Glomerular visceral epithelial cell (primary cell): ENCODE measurements around the gene DUOXA1.
"Not testable (repeated sequence)": the region's sequence is repeated elsewhere in the genome, so short reads cannot be mapped to it uniquely, and the experiment has no call there.

Experiments used
- DNase-seq: peaks from one replicate; pipeline ENCODE4 v3.0.0-alpha.2; 2016; ENCODE audit errors: extremely low spot score

Gene DUOXA1

DNA sequence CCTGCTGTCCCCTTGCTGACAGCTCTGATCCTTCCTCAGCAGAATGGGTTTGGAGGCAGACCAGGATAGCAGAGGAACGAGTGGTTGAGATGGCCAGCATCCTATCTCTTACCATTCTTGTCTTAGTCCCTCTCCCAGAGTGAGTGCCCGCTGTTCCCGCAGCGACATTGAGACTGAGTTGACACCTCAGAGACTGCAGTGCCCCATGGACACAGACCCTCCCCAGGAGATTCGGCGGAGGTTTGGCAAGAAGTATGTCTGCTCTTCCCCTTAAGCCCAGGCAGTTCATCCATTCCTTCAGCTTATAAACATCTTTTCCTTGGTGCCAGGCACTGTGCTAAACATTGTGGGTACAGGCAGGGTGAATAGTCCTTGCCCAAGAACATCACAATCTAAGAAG, 21.3 kb upstream of the DUOXA1 start:
- no peak for DNase-seq

DNA sequence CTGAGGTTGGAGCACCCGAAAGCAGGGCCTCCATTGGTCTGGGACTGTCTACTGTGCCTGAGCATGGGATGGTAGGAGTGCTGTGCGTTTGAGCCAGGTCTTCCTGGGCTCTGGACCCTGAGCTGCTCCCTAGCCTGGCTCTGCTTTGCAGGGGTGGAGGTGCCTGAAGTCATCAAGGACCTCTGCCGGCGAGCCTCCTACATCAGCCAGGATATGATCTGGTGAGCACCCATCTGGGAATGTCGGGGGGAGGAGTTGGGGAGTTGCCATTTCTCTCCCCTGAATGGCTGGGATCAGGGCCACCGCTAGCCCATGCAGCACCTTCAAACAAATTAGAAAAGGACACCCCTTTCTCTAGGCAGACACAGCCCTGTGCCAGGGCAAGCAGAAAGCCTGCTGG, 20.8 kb upstream of the DUOXA1 start:
- no peak for DNase-seq

DNA sequence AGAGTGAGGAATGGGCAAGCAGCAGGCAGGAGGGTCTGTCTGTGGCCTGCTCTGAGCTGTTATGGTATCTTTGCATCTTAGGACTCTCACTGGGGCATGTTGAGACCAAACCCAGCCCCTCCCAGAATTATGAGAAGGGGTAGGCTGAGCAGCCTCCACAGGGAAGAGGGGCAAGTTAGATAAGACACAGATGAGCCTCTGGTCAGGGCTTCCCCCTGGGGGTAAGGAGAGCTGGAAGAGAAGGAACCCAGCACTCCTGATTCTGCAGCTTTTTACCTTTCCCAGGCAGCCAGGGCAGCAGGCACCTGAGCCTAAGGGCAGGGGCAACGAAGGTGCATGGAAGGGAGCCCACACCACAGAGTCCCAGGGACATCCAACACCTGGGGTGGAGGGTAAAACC, 19.4 kb upstream of the DUOXA1 start:
- no peak for DNase-seq

DNA sequence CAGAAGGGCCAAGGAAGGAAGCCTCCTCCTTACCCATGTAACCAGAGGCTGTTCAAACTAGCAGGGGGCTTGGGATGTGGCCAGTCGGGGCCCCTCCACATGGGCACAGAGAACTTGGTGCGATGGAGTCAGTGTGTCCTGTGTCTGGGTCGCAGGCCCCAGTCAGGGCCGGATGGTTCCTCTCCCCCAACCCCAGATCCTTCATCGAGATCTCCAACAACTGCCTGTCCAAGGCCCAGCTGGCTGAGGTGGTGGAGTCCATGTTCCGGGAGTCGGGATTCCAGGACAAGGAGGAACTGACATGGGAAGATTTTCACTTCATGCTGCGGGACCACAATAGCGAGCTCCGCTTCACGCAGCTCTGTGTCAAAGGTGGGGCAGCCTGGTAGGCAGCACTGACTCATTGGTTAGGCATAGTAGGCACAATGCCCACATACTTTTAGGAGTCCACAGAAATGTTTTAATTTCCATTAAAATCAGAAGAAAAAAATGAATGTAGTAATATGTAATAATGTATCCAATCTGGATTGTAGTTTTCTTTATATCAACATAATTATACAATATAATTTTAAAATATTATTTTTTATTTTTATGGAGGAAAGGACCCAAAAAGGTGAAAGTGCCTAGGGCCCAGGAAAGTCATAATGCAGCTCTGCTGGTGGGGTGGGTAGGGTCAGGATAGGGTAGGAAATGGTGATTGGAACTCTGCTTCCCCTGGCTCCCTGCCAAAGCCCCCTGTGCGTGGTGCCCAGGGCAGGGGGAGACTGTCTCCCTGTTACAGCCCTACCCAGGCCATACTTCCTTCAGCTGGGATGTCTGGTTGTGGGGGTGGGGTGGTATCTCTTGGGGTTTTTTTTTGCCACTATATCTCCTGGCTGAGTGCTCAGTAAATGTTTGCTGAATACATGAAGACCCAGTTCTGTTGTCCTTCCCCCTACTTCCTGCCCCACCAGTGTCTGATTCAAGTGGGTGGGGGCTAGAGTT, 18.7 kb upstream of the DUOXA1 start:
- DNase-seq, result no peak

DNA sequence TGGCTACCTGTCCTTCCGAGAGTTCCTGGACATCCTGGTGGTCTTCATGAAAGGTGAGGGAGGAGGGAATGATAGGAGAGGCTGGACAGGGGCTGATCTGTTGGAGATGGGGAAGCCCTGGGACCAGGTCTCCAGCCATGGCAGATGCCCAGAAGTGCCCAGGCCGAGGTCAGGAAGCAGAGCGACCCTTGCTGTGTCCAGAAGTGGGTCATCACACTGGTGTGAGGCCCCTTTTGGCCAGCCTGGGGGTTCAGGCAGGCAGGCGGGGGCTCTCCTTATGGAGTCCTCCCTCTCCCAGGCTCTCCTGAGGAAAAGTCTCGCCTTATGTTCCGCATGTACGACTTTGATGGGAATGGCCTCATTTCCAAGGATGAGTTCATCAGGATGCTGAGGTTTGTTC, 17.9 kb upstream of the DUOXA1 start:
- DNase-seq, result no peak

DNA sequence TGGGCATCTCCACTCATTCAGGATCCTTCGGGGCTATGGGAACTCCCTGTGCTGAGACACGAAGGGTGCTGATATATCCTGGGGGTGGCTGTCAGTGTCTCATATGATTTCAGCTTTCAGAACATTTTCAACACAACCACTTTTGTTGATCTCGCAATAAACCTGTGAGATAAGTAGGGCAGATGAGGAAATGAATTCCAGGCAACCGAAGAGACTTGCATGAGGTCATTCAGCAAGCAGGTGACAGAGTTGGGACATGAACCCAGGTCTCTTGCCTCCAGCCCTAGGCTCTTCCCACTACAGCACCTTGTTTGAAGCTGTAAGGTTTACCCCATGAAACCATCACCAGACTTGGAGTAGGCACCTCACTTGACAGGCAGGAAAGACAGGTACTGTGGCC, 16.7 kb upstream of the DUOXA1 start:
- no peak for DNase-seq

DNA sequence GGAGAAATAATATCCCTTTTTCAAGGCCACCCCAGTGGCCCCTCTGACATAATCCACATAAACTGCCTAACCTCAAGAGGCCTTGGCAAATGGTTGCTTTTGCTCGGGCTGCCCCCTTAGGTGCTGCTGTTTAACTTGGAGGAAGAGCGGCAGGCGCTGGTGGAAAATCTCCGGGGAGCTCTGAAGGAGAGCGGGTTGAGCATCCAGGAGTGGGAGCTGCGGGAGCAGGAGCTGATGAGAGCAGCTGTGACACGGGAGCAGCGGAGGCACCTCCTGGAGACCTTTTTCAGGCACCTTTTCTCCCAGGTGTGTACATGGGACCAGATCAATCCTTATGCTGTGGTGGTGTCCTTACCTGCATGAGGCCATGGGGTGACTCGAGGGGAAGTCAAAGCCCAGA, 15.1 kb upstream of the DUOXA1 start:
- no peak for DNase-seq

DNA sequence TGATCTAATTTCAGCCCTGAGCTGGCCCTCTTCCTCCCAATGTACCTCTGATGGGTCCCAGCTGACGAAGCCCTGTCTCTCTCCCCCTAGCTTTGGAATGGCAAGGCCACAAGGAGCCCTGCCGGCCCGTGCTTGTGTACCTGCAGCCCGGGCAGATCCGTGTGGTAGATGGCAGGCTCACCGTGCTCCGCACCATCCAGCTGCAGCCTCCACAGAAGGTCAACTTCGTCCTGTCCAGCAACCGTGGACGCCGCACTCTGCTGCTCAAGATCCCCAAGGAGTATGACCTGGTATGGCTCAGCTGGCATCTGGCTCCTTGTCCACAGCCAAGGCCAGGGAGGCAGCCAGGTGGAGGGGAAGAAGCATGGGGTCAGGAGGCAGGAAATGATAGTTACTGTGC, 14.3 kb upstream of the DUOXA1 start:
- DNase-seq, result no peak

DNA sequence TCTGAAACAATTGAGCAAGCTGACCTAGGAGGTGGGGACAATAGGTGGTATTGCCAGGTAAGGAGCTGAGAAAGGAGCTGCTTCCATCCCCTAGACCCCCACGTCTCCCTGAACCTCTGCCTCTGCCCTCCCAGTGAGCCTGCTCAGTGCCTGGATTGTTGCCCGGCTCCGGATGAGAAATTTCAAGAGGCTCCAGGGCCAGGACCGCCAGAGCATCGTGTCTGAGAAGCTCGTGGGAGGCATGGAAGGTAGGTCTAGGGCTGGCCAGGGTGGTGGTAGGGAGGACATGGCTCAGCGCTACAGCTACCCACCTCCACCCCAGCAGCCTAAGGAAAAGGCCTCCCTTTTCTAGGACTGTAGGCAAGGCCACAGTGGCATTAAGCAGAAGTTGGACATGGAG, 13.4 kb upstream of the DUOXA1 start:
- no peak for DNase-seq

DNA sequence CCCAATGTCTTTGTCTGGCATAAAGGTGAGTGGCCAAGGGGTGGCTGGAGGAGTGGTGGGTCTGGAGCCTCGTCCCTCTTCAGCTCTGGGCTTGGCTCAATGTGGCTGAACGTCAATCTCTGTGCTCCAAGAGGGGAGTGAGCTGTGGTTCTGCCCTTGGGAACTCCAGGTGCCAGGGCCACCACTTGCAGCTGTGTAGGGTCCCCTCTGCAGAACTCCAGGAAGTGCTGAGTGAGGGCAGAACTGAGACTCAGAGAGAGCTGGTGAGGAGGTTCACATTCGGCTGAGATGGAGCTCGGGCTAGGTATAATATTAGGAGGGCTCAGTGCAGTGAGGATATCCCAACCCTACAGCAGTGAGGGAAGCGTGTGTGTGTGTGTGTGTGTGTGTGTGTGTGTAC, 11.7 kb upstream of the DUOXA1 start:
- DNase-seq, result no peak

DNA sequence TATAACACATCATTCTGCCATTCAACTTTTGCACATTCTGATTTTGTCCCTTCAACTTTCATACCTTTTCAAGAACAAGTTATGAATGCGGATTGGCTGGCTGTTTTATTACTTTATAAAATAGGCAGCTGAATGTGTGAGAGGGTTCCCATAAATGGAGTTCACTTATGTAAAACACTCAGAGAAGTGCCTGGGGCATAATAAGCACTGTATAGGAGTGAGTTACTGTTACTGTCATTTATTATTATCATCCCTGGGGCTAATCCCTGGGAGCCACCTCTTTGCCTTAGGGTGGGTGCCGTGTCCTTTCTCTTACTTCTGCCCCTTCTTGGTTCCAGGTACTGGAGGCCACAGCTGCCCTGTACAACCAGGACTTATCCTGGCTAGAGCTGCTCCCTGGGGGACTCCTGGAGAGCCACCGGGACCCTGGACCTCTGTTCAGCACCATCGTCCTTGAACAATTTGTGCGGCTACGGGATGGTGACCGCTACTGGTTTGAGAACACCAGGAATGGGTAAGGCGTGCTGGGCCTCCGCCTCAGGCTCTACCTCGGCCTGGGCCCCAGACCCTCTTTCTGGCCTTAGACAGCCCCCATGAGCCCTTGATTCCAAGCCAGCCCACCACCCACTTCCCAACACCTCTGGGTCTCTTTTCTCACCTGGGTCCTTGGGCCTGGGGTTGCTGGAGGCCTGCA, 11.0 kb upstream of the DUOXA1 start:
- no peak for DNase-seq

DNA sequence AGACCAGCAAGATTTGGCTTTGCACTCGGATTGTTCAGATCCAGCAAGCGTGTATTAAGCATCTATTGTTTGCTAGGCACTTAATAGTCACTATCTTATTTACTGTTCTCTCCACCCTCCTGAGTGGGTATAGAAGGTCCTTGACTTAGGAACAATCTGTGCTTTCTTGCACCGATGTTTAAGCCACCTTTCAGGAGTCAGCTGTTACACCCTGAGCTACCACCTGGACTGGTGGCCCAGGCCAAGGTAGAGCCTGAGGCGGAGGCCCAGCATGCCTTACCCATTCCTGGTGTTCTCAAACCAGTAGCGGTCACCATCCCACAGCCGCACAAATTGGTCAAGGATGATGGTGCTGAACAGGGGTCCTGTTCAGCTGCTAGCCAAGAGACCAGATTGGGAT, 10.1 kb upstream of the DUOXA1 start:
- no peak for DNase-seq

DNA sequence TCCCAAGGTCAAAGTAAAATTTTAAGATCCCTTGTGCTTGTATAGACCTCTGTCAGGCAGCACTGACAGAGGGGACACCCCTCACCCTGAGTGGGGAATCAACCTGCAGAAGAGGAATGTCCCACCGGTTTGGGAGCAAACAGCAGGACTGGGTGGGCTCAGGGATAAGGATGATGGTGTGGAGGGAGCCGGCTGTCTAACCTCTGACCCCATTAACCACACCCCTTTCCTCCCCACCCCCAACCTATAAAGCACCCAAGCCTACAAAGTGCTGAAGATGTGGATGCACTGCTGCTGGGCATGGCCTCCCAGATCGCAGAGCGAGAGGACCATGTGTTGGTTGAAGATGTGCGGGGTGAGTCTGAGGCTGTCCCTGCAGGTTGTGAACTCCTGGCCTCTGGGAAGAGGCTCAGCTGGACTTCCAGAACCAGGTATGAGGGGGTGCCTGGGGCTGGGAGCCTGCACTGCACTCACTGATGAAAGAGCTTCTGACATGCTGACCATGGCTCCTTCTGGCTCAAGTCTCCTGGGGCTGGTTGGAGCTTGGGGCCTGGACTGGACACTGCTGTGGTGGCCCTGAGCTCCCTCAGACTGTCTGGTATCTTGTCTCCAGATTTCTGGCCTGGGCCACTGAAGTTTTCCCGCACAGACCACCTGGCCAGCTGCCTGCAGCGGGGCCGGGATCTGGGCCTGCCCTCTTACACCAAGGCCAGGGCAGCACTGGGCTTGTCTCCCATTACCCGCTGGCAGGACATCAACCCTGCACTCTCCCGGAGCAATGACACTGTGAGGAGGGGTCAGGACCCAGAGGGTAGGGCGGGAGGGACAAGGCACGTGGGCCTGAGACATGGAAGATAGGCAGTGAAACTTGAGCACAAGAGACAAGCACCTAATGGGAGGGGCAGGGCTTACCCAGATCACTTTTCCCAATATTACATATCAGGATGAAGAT, 9.4 kb upstream of the DUOXA1 start:
- no peak for DNase-seq

DNA sequence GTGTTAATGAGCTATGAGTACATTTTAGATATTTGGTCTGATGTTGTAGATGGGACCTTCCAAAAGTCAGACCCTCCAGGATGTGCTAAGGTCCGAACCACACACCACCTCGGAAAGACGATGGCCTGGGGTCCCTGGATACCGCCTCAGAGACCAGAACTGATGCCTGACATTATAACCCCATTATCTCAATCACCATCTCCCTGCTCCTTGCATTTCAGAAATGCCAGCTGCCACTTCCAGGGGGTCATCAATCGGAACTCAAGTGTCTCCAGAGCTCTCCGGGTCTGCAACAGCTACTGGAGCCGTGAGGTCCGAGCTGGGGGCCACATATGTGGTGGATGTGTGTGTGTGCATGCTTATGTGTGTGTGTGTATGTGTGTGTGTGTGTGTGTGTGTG, 8.0 kb upstream of the DUOXA1 start:
- DNase-seq, result no peak

DNA sequence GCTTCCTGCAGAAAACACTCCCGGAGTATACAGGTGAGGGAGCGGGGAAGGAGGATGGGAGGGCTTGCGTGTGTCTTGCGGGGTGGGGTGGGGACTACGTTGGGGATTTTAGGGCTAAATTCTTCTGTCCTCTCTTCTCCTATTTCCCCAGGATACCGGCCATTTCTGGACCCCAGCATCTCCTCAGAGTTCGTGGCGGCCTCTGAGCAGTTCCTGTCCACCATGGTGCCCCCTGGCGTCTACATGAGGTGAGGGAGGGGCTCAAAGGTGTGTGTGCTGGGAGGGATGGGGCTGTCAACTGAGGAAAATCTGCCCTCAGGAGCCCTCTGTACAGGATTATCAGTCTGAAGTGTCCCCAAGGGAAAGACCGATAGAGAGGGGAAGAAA, 6.7 kb upstream of the DUOXA1 start:
- no peak for DNase-seq

DNA sequence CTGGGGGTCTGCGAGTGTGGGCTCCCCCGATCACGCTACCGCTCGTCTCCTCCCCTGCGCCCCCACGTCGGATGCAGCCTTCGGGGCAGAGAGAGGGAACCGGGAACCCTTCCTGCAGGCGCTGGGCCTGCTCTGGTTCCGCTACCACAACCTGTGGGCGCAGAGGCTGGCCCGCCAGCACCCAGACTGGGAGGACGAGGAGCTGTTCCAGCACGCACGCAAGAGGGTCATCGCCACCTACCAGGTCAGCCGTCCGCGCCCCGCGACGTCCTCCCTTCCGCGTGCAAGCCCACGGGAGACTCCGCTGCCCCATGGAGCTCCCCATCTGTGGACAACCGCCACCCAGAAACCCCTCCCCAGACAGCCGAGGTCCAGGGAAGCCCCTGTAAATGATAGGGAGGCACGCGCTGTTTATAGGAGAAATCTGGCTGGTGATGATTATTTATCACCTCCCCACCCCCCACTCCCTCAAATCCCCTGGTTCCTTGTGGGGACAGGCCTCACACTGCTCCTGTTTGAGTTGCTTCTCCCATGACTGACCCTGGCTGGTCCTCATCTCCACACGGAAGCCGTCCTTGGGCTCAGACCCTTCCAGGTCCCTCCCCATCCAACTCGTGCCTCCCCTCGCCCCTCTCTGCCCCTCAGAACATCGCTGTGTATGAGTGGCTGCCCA, 6.2 kb upstream of the DUOXA1 start:
- DNase-seq, result not testable (repeated sequence)

DNA sequence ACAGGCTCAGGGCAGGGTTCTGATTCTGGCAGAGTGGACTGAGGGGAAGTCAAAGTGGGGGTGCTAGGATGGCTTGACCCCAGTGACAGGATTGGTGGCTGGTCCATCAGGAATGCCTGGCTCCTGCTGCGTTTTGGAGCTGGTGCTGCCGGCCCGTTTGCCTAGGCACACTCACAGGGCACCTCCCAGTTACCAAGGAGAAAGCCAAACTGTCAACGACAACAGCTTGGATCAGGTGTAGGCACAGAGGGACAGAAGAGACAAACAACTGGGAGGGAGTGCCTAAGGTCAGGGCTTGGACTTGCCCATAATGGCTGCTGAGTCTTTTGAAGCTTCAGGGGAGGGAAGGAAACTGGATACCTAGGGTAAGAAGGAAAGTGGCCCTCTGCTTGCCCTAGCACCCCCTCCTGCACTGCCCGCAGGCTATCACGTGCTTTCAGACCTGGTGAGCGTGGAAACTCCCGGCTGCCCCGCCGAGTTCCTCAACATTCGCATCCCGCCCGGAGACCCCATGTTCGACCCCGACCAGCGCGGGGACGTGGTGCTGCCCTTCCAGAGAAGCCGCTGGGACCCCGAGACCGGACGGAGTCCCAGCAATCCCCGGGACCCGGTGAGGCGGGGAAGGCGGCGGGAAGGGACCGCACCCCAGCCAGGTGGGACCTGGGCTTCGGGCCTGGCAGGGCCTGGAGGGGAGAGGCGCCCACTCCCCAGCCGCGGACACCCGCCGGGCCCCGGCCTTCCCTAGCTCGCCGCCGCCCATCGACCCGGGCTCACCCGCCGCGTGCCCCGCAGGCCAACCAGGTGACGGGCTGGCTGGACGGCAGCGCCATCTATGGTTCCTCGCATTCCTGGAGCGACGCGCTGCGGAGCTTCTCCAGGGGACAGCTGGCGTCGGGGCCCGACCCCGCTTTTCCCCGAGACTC, 5.3 kb upstream of the DUOXA1 start:
- no peak for DNase-seq

DNA sequence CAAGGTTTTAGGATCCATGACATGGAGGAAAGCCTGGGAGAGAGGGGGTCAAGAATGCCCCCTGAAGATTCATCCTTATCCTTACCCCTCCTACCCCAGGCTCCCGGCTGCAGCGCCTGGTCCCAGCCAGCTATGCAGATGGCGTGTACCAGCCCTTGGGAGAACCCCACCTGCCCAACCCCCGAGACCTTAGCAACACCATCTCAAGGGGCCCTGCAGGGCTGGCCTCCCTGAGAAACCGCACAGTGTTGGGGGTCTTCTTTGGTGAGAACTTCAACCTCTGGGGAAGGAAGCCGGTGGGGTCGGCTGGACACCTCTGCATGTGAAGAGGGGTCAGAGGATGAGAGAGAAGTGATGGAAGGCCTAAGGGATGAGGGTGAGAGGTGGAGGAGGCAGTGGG, 4.4 kb upstream of the DUOXA1 start:
- DNase-seq, result no peak

DNA sequence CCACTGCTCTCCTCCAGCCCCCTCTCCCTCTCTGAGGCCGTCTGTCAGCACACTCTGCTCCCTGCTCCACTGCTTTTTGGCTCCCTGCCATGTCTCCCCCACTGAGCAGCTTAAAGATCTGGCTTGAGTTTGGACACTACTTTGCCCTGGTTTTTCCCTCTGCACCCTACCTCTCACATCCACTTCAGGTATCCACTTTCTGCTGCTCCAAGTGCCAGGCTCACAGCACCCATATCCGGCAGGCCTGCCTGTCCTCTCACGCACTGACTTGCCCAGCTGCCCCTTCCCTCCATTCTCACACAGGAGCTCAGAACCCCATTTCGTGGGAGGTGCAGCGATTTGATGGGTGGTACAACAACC, 3.9 kb upstream of the DUOXA1 start:
- DNase-seq, result no peak

DNA sequence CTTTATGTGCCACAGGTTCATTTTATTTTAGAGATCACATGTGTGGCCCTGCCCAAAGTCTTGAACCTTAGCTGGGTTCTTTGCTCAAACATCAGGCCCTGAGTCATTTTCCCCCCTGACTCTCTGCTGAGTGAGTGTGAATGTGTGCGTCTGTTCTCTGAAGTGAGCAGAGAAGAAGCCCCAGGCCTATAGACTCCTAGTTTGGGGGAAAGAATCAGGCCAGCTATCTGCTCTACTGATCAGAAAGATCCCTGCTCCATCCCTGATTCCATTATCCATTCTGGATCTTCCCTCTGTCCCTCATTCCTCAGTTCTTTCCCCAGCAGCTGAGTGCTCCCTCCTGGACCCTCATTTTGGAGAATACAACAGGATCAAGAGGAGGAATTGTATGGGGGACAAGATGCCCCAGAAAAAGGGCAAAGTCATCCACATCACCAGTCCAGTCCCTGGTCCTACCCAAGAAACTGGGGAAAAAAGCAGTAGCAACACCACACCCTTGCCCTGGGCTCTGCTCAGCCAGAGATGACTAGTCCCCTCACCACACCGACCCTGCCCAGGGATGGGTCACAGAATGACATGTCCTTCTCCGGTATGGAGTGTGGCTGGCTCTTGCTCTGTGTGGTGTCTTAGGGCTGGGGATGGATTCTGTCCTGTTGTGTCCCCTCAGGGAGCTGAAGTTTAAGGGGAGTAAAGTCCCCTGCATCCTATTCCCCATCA, 3.3 kb upstream of the DUOXA1 start:
- DNase-seq, result no peak
